ENCODE results near the gene POLR1A. TPM values are rescaled to one million over a fixed set of nuclear protein-coding genes. Genes with fewer than 3 reads are reported as not detected.

Gene POLR1A
- total and polyA plus RNA-seq, 2 of the 13 experiments (the other 11 are each of a cell fraction or from before 2014, with no cell fraction given) = 7.2 to 39.9 TPM

DNA sequence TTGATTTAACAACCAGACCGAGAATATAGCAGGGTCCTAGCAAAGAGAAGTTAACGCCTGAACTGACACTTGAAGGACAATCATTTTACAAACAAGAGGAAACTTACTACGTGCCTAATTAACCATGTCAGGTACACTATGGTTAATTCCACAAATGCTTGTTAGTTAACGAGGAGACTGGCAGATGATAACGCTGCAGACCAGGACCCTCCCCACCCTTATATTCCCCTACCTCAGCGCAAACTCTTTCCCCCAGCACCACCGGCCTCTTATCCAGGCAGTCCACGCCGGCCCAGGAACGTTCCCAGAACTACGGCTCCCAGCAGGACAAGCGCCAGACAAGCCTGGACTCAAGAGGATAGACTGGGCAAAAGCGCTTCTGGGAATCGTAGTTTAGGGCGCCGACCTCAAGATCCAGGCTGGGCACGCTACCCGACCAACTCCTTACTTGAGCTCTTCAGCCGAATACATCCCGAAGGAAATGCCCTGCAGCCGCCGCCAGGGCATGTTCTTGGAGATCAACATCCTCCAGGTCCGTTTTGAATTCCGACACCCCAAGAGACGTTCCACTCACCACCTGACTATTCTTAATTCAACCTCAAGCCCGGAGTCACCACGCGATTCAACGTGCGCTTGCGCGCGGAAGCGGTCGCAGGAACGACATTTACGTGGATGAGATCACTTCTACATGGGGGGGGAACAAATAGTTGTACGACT, at the start of gene POLR1A (continued):
- TF ChIP-seq, protein P1, sequence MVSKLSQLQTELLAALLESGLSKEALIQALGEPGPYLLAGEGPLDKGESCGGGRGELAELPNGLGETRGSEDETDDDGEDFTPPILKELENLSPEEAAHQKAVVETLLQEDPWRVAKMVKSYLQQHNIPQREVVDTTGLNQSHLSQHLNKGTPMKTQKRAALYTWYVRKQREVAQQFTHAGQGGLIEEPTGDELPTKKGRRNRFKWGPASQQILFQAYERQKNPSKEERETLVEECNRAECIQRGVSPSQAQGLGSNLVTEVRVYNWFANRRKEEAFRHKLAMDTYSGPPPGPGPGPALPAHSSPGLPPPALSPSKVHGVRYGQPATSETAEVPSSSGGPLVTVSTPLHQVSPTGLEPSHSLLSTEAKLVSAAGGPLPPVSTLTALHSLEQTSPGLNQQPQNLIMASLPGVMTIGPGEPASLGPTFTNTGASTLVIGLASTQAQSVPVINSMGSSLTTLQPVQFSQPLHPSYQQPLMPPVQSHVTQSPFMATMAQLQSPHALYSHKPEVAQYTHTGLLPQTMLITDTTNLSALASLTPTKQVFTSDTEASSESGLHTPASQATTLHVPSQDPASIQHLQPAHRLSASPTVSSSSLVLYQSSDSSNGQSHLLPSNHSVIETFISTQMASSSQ (IDR thresholded peaks at IDR 0.05; ENCODE audit: low read depth) = no peak
- TF ChIP-seq, protein P1 (CRISPR knock-in tag; IDR thresholded peaks at IDR 0.05; ENCODE audit: borderline replicate concordance) = no peak
- TF ChIP-seq TEAD2 (CRISPR knock-in tag; IDR thresholded peaks at IDR 0.05) (no peak), ZNF562 (CRISPR knock-in tag; IDR thresholded peaks at IDR 0.05; ENCODE audit: borderline replicate concordance) (no peak), ZNF614 (CRISPR knock-in tag; IDR thresholded peaks at IDR 0.05; ENCODE audit: borderline replicate concordance) (no peak; the same call in 1 of the 2 replicates), EEA1 (CRISPR knock-in tag; IDR thresholded peaks at IDR 0.05; ENCODE audit: borderline replicate concordance) (no peak; the same call in 1 of the 2 replicates), ZFY (CRISPR knock-in tag; IDR thresholded peaks at IDR 0.05) (peak; percentile 94), MAFF (IDR thresholded peaks at IDR 0.05; ENCODE audit: low read depth, low read length) (no peak), MATR3 (CRISPR knock-in tag; IDR thresholded peaks at IDR 0.05) (no peak), DR1 (CRISPR knock-in tag; IDR thresholded peaks at IDR 0.05) (no peak; the same call in 1 of the 2 replicates), RAD21 (CRISPR knock-in tag; IDR thresholded peaks at IDR 0.05) (no peak), SNAPC2 (CRISPR knock-in tag; IDR thresholded peaks at IDR 0.05) (no peak), CEBPB (IDR thresholded peaks at IDR 0.05; ENCODE audit: borderline replicate concordance, low read depth, low read length) (no peak), SP2 (CRISPR knock-in tag; IDR thresholded peaks at IDR 0.05) (no peak)
- TF ChIP-seq, protein P2, sequence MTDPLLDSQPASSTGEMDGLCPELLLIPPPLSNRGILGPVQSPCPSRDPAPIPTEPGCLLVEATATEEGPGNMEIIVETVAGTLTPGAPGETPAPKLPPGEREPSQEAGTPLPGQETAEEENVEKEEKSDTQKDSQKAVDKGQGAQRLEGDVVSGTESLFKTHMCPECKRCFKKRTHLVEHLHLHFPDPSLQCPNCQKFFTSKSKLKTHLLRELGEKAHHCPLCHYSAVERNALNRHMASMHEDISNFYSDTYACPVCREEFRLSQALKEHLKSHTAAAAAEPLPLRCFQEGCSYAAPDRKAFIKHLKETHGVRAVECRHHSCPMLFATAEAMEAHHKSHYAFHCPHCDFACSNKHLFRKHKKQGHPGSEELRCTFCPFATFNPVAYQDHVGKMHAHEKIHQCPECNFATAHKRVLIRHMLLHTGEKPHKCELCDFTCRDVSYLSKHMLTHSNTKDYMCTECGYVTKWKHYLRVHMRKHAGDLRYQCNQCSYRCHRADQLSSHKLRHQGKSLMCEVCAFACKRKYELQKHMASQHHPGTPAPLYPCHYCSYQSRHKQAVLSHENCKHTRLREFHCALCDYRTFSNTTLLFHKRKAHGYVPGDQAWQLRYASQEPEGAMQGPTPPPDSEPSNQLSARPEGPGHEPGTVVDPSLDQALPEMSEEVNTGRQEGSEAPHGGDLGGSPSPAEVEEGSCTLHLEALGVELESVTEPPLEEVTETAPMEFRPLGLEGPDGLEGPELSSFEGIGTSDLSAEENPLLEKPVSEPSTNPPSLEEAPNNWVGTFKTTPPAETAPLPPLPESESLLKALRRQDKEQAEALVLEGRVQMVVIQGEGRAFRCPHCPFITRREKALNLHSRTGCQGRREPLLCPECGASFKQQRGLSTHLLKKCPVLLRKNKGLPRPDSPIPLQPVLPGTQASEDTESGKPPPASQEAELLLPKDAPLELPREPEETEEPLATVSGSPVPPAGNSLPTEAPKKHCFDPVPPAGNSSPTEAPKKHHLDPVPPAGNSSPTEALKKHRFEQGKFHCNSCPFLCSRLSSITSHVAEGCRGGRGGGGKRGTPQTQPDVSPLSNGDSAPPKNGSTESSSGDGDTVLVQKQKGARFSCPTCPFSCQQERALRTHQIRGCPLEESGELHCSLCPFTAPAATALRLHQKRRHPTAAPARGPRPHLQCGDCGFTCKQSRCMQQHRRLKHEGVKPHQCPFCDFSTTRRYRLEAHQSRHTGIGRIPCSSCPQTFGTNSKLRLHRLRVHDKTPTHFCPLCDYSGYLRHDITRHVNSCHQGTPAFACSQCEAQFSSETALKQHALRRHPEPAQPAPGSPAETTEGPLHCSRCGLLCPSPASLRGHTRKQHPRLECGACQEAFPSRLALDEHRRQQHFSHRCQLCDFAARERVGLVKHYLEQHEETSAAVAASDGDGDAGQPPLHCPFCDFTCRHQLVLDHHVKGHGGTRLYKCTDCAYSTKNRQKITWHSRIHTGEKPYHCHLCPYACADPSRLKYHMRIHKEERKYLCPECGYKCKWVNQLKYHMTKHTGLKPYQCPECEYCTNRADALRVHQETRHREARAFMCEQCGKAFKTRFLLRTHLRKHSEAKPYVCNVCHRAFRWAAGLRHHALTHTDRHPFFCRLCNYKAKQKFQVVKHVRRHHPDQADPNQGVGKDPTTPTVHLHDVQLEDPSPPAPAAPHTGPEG (CRISPR knock-in tag; IDR thresholded peaks at IDR 0.05) = no peak
- TF ChIP-seq, protein P3, sequence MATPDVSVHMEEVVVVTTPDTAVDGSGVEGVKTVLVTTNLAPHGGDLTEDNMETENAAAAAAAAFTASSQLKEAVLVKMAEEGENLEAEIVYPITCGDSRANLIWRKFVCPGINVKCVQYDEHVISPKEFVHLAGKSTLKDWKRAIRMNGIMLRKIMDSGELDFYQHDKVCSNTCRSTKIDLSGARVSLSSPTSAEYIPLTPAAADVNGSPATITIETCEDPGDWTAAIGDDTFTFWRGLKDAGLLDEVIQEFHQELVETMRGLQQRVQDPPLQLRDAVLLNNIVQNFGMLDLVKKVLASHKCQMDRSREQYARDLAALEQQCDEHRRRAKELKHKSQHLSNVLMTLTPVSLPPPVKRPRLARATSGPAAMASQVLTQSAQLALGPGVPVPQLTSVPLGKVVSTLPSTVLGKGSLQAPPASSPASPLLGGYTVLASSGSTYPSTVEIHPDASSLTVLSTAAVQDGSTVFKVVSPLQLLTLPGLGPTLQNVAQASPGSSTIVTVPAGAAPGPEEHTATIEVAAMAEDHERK (CRISPR knock-in tag; IDR thresholded peaks at IDR 0.05; ENCODE audit: low read depth) = no peak
